SK-MEL-5 (cell line): ENCODE measurements around the gene CST11. TPM values are rescaled to one million over a fixed set of nuclear protein-coding genes. Genes with fewer than 3 reads are reported as not detected.
"Not testable (repeated sequence)": the region's sequence is repeated elsewhere in the genome, so short reads cannot be mapped to it uniquely, and the experiment has no call there.

Experiments used
- DNase-seq: peaks from one replicate; pipeline ENCODE4 v3.0.0-alpha.2; 2016; ENCODE audit warnings: low read depth, low spot score
- in situ Hi-C: cut with HindIII; loops from 2 replicates; pipeline ENCODE4 v1.10.0; 2016; ENCODE audit warnings: low sequenced_read_pairs, high pct_unique_total_duplicates, low pct_unique_long_range_greater_than_20kb
- polyA plus RNA-seq, 2 experiments: library from polyadenylated mRNA; depleted of rRNA; stranded (reverse); fragments of >200 nt; gene quantifications; 2 replicates each; pipeline ENCODE4 v1.2.3, GENCODE V29; 2015
- total RNA-seq: library from RNA; depleted of rRNA; stranded (reverse); fragments of >200 nt; shearing (Covaris generic); gene quantifications from 2 replicates; pipeline ENCODE4 v1.2.3, GENCODE V29; 2014; rRNA removed

The CST11 gene, protein sequence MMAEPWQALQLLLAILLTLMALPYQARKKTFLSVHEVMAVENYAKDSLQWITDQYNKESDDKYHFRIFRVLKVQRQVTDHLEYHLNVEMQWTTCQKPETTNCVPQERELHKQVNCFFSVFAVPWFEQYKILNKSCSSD
- total RNA-seq = not detected in 2 replicates
- not detected in 2 replicates for polyA plus RNA-seq (2015; cell fraction: cytosol; rRNA removed)
- polyA plus RNA-seq (2015; cell fraction: nucleus; rRNA removed) = not detected in 2 replicates

DNA sequence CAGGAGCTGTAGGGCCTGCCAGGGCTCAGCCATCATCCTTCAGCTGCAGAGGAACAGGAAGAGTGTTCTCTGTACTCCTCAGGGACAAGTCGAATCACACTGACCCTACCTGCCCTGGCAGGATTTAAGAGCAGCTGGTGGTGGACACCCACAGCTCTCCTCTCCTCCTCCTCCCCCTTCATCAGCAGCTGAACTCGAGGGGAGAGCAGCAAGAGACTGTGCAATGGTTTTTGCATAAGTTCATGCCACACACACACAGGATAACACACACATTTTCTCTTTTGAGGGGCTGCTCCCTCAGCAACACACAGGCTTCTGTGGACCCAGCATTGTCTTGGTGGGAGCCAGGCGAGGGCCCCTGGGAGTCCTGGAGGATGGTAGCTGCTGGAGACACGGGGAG is at the start of gene CST11:
Gene CST11, minus strand, starts transcription at position 101 of the 400 bp plus-strand sequence. Its CDS starts 65 bp downstream, at position 36.
- in situ Hi-C loops = no loop called here
- no peak for DNase-seq

DNA sequence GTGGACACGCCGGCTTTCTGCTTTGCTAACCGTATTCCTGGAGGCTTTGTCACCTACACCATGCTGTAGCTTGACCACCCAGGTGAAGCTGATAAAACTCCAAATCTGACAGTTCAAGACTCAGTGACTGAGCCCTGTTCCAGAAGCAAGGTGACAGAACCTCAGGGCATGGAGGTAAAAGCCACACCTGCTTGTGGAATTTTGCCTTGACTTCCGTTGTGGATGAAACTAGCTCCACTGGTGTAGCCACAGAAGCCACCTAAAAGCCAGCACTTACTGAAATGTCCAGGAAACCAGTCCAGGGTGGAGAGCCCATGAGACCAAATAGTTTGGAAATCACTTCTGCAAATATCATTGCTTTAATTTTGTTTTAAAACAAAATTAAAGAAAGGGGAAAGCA is 49.2 kb upstream of the CST11 start:
- in situ Hi-C loops = no loop called here
- DNase-seq = no peak

DNA sequence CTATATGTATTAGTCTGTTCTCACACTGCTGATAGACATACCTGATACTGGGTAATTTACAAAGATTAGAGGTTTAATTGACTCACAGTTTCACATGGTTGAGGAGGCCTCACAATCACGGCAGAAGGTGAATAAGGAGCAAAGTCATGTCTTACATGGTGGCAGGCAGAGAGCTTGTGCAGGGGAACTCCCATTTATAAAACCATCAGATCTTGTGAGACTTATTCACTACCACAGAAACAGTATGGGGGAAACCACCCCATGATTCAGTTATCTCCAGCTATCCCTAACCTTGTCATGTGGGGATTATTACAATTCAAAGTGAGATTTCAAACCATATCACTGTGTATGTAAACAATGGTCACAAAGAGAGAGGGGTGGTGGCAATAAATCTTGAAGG is 44.9 kb upstream of the CST11 start:
- in situ Hi-C loops = no loop called here
- no peak for DNase-seq

DNA sequence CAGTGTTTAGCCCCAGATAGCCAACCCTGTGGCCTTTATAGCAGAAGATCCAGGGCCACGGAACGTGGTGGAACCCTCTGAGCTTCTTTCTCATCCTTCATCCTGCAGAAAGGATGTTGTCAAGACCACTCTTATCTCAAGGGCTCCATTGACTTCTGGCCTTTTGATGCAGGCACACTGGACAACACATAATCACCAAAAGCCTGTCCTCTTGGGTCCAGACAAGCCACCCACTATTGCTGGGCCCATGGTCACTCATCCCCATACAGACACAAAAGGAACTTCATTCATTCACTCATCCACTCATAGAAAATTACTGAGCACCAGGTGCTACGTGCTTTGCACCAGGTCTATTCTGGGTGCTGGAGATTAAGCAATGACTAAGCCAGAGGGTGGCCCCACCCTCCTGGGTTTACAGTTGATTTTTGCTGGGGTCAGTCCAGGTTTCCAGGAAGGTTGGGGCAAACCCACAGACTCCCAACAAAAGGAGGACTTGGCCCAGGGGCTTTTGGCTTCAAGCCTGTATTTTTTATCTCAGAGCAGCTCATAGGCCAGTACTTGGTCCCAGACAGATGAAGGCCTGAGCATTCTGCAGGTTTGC is 40.6 kb upstream of the CST11 start:
- no peak for DNase-seq
- in situ Hi-C loops = no loop called here

DNA sequence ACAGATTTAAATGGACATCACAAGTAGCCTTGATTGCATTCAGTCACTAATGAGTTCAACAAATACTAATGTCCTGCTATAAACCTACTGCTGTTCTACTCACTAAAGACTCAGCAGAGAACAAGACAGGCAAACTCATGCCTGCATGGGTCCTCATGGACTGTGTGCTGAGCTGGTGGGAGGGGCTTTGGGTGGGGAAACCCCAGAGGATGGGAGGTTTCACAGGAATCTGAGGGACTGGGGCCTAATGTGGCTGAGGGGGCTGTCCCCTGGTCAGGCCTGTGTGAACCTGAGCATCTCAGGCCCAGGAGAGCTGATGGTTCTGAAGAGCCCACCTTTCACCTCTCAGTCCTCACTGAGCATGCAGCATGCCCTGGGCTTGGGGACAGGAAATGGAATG is 39.6 kb upstream of the CST11 start:
- in situ Hi-C loops = no loop called here

DNA sequence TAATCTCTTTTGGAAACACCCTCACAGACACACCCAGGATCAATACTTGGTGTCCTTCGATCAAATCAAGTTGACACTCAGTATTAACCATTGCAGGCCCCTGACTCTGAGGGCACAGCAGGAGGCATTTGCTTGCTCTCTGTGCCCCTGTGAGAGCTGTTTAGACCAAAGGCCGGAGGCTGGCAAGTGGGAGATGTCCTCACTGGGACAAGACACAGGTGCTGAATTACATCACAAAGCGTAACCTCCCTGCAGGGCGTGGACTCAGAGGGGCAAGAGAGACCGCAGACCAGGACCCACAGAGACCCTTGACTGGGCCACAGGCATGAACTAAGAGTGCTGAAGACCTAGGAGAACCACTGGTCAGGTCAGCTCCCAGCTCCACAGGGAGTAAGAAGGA is 38.1 kb upstream of the CST11 start, which contains the start of gene CST8:
Gene CST8, plus strand, starts transcription at position 301 of the 400 bp plus-strand sequence. CDS start 551 bp downstream, outside the sequence.
- in situ Hi-C loops = no loop called here
- DNase-seq = no peak

More for the DNA sequence above, 39.6 kb upstream of the CST11 start:
- no peak for DNase-seq

DNA sequence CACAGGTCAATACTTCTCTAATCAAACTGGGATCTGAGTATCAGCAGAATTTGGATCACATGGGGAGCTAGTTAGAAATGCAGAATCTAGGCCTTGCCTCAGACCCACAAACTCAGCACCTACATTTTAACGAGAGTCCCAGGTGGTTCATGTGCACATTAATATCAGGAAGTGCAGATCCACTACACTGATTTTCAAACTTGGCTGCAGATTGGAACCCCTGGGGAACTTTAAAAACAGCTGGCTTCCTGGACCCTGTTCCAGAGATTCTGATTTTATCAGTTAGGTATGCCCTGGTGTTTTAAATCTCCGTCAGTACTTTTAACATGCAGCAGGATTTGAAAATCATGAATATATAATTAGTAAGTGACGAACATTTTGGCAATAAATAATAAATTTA is 36.3 kb upstream of the CST11 start:
- in situ Hi-C loops = no loop called here
- DNase-seq = no peak

DNA sequence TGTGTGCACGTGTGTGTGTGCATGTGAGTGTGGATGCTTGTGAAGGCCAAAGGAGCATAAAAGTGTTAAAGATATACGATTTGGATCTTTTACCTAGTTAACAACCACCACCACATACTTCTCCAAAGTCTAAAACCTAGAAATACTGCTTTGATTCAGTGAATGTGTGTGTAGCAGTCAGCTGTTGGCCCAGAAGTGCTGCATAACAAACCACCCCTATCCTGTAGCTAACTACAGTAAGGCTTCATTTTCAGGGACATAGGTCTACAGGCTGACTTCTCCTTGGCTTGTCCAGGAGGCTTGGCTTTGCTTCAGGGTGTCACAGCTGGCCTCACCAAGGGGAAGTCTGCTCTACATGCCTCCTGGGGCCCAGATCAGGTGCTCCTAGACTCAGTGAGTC is 35.8 kb upstream of the CST11 start:
- in situ Hi-C loops = no loop called here
- DNase-seq = no peak

DNA sequence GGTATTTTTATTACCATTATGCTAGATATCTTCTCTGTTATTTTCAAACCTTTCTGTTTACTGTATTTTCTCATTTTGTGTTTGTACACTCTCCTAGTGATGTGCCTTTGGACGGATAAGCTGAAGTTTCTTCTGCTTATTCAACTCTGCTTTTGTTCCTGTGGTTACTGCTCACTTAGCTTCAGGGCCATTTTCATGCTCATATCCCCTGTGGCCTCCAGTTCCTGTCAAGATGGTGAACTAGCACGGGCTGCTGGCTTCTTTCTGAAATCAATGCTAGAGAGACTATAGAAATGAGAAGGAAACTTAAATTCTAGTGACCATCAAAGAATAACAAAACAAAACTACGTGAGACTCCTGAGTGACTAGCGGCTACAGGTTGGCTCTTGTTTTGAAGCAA is 31.4 kb upstream of the CST11 start:
- no peak for DNase-seq

DNA sequence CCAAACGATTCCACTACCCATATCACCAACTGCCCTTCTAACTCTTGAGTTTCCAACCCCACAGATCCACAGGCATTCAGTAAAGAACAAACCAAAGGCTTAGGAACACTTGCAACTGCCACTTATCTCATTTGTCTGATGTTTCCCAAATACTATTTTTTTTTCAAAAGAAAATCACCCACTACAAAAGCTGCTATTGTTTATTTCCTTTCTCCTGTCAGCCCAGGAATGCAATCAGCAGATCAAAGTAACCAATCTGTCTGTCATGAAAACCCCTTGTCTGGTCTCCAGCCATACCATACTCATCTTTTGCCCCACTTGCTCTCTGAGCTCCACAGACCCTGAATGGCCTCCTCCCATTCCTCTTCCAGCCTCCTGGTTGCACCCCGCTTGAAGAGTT is 29.5 kb upstream of the CST11 start:
- in situ Hi-C loops = no loop called here
- DNase-seq = no peak

More for the DNA sequence above, 31.4 kb upstream of the CST11 start:
- in situ Hi-C loops = no loop called here

DNA sequence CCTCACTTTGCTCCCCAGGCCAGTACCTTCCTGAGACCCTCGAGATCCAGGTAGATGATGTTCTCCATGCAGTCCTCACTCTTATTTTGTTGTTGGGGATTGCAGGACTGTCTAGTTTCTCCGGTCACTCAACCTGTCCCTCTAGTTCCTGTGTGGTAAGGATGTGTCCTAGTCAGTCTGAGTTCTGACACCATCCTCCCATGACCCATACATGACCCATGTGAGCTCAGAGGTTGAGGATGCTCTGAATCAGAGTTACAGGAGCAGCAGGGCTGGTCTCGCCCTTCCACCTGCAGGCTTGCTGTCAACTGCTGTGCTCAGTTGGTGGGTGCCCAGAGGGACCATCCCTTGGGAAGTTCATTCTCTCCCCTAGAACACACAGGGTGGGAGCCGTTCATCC is 26.4 kb upstream of the CST11 start:
- DNase-seq = no peak
- in situ Hi-C loops = no loop called here

DNA sequence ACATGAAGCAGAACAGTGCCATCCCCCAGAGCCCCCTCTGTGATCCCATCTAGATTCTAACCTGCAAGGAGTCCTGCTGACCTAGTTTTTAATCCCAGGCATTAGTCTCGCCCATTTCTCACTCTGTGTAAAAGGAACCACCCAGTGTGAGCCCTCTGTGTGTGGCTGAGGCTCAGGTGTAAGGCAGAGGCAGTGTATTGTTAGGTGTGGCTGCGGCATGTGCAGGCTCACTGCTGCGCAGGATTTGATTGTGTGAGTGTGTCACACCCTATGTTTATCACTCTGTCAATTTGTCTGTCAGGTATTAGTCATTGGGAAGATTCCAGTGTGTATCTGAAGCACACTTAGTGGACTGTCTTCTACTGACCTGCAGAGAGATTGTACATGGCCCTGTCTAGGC is 24.5 kb upstream of the CST11 start:
- in situ Hi-C loops = no loop called here
- DNase-seq = no peak

DNA sequence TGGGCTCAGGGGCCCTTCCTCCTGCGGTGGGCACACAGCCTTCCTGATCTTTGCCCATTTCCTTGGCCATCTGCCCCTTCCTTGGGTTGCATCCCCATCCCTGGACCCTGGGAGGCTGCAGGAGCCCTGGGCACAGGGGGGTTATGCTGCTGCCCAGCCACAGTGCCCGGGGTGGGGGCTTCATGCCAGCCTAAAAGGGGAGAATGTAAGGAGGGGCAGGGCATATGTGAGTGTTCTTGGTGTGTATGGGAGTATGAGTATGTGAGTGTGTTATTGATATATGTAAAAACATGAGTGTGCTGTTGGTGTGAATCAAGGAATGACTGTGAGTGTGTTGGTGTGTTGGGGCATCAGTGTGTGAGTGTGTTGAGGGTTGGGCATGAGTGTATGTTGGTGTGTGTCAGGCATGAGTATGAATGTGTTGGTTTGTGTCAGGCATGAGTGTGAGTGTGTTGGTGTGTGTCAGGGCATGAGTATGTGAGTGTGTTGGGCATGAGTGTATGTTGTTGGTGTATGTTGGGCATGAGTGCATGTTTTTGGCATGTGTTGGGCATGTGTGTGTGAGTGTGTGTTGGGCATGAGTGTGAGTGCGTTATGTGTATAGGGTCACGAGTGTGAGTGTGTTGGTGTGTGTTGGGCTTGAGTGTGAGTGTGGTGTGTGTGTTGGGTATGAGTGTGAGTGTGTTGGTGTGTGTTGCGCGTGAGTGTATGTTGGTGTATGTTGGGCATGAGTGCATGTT is 23.5 kb upstream of the CST11 start:
- in situ Hi-C loops = no loop called here
- DNase-seq = no peak

DNA sequence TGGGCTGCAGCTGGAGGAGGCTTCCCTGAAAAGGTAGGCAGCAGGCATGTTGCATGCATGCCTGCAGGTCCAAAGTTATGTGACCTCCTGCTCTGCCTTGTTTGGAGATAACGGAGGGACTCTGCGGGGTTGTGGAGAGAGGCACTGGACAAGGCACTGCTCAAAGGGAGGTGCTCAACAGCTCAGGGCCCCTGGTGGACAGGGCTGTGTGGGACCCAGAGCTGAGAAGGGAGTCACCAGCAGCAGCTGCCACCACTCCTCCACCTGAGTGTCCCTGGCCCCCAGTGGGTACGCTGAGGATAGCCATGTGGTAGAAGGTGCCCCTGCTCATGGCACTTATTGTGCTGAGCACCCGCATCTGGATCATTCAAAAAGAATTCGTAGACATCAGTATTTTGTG is 22.7 kb upstream of the CST11 start:
- in situ Hi-C loops = no loop called here
- DNase-seq = no peak

DNA sequence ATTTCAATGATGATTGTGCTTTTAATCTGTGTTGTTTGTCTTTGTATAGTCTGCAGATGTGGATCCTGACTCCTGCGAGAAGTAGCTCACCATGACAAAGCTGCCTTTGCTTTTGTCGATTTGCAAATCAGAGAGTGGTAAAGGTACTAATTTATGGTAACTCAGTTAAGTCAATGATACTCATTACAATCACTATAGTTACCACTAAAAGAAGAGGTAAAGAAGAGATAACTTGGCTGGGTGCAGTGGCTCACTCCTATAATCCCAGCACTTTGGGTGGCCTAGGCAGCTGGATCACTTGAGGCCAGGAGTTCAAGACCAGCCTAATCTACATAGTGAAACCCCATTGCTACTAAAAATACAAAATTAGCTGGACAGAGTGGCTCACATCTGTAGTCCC is 20.6 kb upstream of the CST11 start:
- in situ Hi-C loops, DNase-seq: not testable (repeated sequence)

DNA sequence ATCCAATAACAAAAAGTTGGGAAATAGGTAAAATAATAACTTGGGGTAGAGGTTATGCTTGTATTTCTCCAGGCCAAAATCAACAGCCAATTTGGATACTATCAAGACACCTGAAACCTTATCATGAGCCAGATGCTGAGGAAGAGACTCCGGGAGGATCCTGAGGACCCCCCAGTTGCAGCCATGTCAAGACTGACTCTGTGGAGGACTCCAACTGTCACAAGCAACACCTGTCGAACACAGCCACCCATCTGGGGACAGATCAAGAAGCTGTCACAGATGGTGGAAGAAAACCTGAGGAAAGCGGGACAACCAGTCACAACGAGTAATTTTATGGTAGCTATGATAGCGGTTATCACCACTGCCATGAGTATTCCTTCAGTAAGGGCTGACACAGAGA is 19.6 kb upstream of the CST11 start:
- in situ Hi-C loops, DNase-seq: not testable (repeated sequence)

DNA sequence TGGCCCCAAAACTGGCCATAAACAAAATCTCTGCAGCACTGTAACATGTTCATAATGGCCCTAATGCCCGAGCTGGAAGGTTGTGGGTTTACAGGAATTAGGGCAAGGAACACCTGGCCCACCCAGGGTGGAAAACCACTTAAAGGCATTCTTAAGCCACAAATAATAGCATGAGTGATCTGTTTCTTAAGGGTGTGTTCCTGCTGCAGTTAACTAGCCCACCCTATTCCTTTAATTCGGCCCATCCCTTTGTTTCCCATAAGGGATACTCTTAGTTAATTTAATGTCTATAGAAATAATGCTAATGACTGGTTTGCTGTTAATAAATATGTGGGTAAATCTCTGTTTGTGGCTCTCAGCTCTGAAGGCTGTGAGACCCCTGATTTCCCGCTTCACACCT is 14.3 kb upstream of the CST11 start:
- in situ Hi-C loops, DNase-seq: not testable (repeated sequence)

DNA sequence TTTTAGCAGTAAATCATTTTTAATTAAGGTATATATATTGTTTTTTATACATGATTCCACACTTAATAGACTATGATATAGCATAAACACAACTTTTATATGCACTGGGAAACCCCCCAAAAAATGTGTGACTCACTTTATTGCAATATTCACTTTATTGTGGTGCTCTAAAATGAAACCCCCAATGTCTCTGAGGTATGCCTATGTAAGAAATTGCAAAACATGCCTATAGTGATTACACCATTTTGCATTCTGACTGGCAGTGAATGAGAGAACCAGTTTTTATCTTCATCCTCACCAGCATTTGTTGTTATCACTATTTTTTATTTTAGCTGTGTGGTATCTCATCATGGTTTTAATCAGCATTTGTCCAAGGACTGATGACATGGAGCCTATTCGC is 8.5 kb upstream of the CST11 start:
- DNase-seq = no peak
- in situ Hi-C loops = no loop called here
